NCI-H1092 treated with DMSO at 0.1 percent for 48 hours (cell line): ENCODE measurements around the gene DMRTA2.

Source experiments
- DNase-seq: peaks from one replicate; lab custom pipeline; 2025; lab: John Stamatoyannopoulos, UW

The DMRTA2 gene

GRCh38 chr1:50422946-50423669, at the start of gene DMRTA2:
Gene DMRTA2, minus strand, starts transcription at chr1:50423443. Its CDS starts 1,907 bp downstream, at chr1:50421536.
- DNase-seq = peak; percentile 77

- DNase-seq = no peak
Measured at GRCh38 chr1:50471967-50472366, 48.7 kb upstream of the DMRTA2 start.

GRCh38 chr1:50462964-50463363, 39.7 kb upstream of the DMRTA2 start:
- DNase-seq = no peak

- no peak for DNase-seq
Measured at GRCh38 chr1:50458507-50458906, 35.3 kb upstream of the DMRTA2 start.

GRCh38 chr1:50454911-50455310, 31.7 kb upstream of the DMRTA2 start:
- no peak for DNase-seq

- DNase-seq = no peak
Measured at GRCh38 chr1:50453266-50453665, 30.0 kb upstream of the DMRTA2 start.

- no peak for DNase-seq
Measured at GRCh38 chr1:50452700-50453099, 29.5 kb upstream of the DMRTA2 start.

- no peak for DNase-seq
Measured at GRCh38 chr1:50450861-50451653, 27.8 kb upstream of the DMRTA2 start.

GRCh38 chr1:50447961-50448360, 24.7 kb upstream of the DMRTA2 start:
- no peak for DNase-seq

- DNase-seq = no peak
Measured at GRCh38 chr1:50441183-50441582, 17.9 kb upstream of the DMRTA2 start.

- no peak for DNase-seq
Measured at GRCh38 chr1:50438945-50439344, 15.7 kb upstream of the DMRTA2 start.

GRCh38 chr1:50436489-50436888, 13.2 kb upstream of the DMRTA2 start:
- DNase-seq = no peak

GRCh38 chr1:50430010-50430405, 6.8 kb upstream of the DMRTA2 start:
- no peak for DNase-seq

GRCh38 chr1:50427818-50428779, 4.9 kb upstream of the DMRTA2 start:
- DNase-seq = no peak

- DNase-seq = no peak
Measured at GRCh38 chr1:50427086-50427817, 4.0 kb upstream of the DMRTA2 start.

GRCh38 chr1:50426702-50427085, 3.5 kb upstream of the DMRTA2 start:
- DNase-seq = no peak

GRCh38 chr1:50426108-50426700, 3.0 kb upstream of the DMRTA2 start:
- DNase-seq = no peak

- DNase-seq = no peak
Measured at GRCh38 chr1:50425376-50426107, 2.3 kb upstream of the DMRTA2 start.

GRCh38 chr1:50424884-50425375, 1.7 kb upstream of the DMRTA2 start:
- DNase-seq = no peak
